Activated CD4-positive, CD25-positive, alpha-beta regulatory T cell treated with anti-CD3 and anti-CD28 coated beads, Interleukin-2, amount 50 U/mL, for 16 hours (primary cell): ENCODE results near the gene ARHGAP32.
"Not testable (repeated sequence)": the region's sequence is repeated elsewhere in the genome, so short reads cannot be mapped to it uniquely, and the experiment has no call there.

ENCODE experiments used
- DNase-seq: peaks from one replicate; pipeline ENCODE4 v3.0.0-alpha.2; 2020; ENCODE audit warnings: low read depth, low spot score

ARHGAP32 gene

DNA sequence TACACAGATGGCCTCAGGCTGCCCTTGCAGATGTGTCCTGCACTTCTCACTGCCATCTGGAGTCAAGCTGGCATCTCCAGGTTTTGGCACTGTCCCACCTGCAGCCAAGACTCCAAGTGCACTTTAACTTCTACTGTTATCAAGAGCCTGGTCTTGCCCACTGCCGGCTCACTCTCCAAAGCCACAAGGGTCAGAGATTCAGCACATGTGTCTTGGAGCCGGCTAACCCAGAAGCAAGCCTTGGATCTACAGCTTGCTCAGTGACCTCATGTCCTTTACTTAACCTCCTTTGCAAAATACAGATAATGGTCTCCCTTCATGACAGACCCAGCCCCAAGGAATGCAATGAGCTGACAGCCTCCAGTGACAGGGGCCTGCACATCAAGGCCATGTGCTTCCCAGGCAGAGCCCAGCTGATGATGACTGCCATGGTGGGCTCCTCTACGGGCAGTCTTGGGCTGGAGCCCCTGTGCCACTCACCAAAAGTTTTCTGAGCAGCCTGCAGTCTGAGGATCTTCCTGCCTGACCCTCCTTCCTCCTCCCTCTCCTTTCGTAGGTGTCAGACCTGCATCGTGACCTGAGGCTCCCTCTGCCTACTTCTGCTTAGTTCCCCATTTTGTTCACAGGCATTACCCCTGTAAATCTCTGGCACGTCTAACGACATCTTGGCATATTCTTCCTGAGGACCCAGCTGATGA lies 258.5 kb downstream of the ARHGAP32 start:
- no peak for DNase-seq

DNA sequence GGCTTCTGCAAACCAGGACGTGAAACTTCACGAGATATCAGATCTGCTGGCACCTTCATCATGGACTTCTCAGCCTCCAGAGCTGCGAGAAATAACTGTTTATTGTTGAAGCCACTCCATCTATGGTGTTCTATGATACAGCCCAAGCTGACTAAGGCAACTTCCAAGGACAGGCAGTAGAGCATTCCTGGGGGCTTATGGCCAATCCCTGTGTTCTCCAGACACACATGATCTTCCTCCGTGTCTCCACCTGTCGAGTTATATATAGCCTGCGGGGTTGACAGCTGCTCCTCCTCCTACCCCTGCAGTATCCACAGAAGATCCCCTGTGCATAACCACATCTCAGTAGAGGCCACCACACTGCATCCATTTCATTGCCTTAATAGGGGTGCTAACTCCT lies 260.5 kb downstream of the ARHGAP32 start:
- DNase-seq: no peak

DNA sequence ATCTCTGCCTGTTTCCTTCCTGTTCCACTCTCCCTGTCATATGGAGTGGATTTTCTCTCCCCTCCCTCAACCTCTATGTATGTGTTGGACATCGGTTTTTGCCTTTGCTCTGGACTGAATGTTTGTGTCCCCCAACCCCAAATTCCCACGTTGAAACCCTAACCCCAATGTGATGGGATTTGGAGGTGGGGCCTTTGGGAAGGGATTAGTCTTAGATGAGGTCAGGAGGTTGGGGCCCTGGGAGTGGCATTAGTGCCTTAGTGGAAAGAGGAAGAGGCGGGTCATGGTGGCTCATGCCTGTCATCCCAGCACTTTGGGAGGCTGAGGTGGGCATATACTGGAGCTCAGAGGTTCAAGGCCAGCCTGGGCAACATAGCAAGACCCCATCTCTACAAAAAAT lies 261.1 kb downstream of the ARHGAP32 start:
- DNase-seq: no peak

DNA sequence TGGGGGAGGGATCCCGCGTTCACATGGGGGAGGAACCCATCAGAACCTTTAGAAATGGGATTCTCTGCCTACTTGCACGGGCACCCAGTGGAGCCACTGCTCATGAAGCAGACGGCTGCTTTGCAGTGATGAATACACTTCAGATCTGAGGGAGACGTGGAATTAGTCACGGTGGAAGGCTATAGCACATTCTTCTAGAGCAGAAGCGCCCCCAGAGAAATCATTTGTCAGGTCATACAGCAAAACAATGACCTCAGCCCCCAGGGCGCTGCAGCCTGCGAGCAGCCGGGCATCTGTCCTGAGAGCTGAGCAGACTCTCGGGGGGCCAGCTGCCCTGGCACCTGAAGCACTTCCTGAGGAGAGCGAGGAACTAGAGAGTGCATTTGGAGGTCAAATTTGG lies 262.1 kb downstream of the ARHGAP32 start:
- DNase-seq: no peak

DNA sequence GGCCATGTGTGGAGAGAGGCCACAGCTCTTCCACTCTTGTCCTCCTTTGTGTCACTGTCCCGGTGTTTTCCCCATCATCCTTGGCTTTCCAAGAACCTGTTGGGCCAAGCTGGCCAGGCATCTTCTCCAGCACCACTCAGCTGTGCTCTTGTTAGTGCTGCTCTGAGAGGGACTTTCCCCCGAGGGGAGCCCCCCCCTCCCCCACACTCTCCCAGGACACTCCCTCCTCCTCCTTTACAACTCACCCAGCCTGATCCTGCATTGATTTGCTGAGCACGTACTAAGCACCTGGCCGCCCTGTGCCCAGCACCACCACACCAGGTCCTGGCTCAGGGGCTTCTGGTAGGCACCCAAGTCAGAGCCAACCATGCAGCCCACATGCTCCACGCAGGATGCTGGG lies 262.7 kb downstream of the ARHGAP32 start:
- DNase-seq: no peak

DNA sequence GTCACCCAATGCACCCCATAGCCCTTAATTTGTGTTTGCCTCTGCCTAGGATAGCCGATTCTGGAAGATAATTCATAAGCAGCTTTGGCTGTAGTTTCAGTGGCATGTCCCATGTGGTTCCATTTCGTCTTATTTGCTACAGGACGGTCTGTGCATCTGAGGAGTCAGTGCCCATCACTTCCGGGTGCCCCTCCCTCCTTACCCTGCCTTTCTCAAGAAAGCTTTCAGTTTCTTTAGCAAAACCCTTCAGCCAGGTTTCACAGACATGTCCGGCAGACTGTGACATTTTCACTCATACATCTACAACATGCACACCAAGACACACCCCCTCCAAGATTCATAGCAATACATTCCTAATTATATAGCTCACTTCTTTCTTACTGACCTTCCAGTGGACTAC lies 263.7 kb downstream of the ARHGAP32 start:
- DNase-seq: no peak

DNA sequence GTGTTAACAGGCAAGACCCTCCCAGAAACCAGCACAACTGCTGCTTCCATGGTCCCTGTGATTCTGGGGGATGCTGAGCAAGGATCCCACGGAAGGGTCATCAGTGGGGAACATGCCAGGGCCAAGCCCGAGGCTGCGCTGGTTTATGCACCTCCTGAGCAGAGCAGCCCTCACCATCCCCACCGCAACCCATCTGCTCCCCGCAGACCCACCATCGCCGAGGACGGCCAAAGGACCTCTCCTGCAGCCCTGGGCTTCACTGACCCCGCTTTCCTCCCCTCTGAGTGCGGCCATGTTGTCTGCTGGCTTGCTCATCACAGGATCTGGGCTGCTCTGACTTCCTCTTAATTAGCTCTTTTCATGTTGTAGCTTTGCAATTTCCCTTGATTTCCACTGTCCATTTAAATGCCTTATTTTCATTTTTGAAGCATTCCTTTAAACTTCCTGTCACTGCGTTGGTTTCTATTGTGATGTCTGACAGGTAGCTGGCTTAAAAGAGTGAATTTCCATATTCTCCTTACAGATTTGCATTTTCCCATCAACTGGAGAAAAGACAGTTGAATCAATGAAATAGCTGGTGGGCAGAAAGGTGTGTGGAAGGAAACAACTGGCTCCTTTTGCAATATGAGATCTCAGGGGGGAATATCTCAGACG lies 264.3 kb downstream of the ARHGAP32 start:
- no peak for DNase-seq

DNA sequence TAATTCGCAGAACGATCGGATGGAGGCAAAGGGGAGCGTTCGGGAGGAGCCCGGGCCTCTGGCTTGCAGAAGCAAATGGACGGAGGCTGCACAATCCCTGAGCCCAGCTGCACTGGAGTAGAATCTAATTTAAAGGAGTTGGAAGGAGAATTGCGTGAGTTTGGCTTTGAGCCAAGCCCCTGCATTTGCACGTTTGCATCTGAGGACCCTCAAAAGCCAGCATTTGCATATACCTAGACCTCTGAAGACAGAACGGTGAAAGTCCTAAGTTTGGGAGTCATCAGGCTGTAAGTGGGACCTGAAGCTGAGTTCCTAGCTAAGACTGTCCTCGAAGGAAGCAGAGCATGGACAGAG lies 265.0 kb downstream of the ARHGAP32 start:
- no peak for DNase-seq

DNA sequence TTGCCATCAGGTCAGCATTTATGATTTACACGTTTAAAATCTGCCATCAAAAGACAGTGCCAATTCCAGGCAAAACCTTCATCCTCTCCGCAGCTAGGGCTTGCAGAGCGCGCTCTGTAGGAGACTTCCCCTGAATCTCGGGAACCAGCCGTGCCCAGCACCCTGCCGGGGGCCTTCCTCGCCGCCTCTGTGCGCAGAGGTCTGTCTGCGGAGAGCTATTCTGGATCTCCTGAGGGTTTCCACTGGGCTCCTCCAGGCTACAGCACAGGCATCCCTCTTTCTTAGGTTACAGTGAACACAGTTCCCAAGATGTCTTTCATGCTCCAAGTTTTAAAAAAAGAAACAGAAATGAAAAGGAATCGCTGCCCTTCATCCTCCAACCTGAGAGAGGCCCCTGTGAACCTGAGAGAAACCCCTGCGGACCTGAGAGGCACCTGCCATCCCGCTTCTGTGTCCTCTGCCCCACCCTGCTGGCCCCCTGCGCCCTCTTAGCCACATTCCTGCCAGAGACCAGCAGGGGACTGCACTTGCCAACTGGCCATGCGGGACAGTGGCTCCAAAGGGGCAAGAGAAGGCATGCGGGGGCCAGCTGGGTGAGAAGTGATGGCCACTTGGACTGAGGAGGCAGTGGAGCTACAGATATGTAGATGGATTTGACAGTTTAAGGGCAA lies 265.6 kb downstream of the ARHGAP32 start:
- DNase-seq: no peak

DNA sequence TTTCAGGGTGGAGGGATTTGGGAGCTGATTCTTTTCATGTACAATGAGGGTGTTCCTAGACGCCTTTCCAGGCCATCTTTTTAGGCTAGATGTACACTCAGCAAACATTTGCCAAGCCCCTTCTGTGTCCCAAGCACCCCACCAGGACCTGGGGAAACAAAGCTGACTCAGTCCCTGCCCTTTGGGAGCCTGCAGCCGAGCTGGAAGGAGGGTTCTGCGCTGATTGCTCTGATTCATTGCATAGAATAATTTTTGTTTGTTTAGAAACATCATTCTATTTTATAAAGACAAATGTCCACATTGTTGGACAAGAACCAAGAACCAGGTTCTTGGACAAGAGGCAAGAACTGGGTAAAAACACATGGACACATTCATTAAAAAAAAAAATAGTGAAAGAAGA lies 266.1 kb downstream of the ARHGAP32 start:
- no peak for DNase-seq

DNA sequence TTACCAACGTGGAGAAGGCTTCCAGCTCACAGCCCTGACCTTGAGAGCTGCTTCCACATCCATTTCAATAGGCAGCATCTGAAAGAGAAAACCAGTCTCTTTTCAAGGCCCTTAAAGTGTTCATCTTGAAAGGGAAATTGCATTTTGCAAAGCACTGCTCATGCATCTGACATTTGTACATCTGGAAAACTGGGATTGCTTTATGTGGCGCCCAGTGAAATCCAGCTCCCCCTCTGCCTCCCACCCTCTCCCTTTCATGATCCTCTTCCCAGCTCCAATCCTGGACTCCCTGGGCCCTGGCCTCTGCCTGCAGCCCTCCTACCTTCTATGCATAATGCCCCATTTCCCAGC lies 266.9 kb downstream of the ARHGAP32 start:
- no peak for DNase-seq

DNA sequence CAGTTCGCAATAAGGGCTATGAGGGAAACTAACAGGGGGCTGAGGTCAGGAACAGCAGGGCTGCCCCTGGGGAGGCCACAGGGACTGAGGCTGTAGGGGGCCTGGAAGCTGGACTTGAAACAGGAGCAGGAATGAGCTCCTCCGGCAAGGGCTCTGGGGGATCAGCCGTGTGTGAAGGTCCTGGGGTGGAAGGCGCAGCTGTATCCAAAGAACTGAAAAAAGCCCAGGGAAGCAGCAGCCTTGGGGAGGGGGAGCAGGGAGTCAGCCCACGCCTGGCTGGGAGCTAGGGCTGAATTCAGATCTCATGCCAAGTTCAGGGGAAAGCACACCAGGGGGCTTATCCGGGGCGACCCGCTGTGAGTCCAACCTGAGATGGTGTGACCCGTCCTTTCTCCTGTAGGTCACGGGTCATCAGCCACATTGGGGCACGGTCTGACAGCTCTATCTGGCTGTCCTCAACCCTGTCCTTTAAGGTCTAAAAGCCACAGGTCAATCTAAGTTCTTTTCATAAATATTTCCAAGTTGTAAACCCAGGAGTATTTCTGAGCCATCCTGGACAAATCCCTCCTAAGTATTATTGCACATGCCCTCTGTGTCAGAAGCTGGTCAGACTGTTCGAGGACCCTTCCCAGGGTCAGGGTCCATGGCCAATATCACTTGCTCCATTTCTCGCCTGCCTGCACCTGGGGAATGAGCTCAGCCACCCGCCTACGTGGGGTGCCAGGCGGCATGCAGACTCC lies 267.4 kb downstream of the ARHGAP32 start:
- DNase-seq: no peak

DNA sequence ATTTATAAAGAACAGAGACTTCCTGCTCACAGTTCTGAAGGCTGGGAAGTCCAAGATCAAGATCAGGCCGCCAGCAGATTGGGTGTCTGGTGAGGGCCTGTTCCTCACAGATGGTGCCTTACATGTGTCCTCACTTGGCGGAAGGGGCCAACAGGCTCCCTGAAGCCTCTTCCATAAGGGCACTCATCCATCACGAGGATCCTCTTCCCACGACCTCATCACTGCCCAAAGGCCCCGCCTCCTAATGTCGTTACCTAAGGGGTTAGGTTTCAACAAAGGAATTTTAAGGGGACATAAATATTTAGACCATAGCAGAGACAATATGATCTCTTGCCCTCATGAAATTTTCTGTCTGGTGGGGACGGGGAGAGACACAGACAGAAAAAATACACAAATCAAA lies 268.0 kb downstream of the ARHGAP32 start:
- no peak for DNase-seq

DNA sequence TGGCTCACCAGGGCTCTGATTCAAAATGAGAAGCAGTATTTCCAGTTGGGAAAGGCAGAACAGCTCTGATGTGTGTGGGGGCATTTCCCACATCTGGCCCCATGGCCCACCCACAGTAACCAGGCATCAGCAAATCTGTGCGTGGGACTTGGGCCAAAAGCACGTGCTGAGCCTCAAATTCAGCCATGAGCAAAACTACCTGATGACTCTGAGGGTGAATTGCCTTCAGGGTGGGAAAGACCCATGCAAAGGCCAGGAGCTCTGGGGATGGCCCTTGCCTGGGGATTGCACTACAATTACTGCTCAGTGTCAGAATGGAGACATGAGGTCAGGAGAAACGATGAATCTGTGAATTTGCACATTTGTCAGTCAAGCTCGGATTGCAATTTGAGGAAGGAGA lies 270.3 kb downstream of the ARHGAP32 start:
- DNase-seq: no peak

DNA sequence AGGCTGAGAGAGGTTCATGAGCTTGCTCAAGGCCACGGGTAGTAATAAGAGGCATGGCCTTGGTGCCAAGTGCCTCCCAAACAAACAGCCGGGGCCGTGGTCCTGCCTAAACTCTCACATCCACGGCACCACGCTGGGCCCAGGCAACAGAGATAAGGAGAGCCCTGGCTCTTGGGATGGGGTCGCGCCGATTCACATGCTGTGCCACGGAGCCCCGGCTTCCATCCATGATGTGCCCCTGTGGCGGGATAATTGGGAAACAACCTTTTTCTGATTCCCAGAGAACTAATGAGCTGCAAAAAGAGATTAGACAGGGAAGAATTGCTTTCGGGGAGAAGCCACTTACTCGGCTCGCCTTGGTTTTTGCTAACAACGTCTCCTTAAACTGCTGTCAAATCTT lies 271.5 kb downstream of the ARHGAP32 start:
- no peak for DNase-seq

DNA sequence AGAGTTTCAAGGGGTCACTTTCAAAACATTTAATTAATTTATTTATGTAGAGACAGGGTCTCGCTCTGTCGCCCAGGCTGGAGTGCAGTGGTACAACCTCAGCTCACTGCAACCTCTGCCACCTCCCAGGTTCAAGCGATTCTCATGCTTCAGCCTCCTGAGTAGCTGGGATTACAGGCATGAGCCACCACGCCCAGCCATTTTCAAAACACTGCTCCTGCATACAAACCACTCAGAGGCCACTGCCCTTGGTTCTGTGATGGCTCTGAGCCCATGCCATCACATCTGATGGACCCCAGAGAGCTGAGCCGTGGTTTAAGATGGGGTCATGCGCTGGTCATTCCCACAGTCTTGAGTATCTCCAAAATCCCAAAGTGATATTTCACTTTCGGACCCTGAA lies 272.5 kb downstream of the ARHGAP32 start:
- DNase-seq: not testable (repeated sequence)

DNA sequence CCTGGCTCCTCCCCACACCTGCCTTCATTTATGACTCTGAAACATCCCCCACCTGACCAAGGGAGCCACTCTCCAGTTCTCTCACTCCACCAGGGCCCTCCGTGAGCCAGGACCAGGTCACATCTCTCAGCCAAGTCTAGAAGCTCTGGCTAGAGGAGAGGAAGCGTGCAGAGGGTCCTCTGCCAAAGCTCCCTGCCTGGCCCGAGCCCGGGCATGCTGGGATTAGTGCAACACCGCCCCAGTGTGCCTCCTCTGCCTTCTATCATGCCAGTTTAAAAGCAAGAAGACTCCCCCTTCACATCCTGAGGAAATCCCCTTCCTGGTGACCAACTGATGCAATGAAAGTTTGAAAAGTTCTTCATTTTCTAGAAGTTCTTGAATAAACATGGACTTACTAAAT lies 272.9 kb downstream of the ARHGAP32 start:
- no peak for DNase-seq

DNA sequence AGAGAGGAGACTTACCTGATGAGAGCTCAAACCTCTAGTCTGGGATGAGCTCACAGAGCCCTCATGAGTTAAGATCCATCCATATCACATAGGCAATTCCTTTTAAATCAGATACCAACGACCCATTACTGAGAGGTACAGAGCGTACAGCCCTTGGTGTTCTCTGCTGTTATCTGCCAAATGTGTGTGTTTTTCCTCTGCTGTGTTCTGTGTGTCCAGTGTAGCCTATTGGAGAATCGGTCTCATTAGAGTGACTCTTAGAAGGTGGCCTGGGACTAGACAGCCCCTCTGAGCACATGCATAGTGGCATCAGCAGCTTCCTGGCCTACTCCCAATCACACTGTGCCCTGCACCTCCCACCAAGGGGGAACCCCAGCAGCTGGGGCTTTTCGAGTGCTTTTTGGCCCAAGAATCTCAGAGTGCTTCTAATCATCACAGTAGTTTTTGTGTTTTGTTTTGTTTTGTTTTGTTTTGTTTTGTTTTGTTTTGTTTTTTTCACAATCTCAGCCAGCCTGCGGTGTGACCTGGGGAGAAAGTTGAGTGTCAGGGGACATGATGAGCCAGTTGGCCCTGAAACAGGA lies 274.9 kb downstream of the ARHGAP32 start:
- DNase-seq: no peak

DNA sequence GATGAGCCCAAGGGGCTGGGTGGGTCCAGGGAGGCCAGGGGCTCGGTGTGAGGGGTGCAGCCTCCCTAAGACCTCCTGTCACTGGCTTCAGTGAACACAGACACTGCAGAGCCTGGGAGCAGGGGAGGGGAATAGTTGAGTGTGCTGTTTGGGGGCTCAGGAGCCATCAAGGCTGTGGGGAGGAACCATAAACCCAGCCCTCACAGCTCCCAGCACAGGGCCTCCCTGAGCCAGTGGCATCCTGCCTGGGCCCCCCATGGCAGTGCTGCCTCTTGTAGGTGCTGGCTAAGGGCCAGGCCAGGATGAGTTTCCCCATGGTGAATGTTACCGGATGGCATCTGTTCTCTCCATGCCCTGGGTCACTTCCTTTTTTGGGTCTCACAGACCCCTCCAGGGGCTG lies 275.4 kb downstream of the ARHGAP32 start:
- no peak for DNase-seq

DNA sequence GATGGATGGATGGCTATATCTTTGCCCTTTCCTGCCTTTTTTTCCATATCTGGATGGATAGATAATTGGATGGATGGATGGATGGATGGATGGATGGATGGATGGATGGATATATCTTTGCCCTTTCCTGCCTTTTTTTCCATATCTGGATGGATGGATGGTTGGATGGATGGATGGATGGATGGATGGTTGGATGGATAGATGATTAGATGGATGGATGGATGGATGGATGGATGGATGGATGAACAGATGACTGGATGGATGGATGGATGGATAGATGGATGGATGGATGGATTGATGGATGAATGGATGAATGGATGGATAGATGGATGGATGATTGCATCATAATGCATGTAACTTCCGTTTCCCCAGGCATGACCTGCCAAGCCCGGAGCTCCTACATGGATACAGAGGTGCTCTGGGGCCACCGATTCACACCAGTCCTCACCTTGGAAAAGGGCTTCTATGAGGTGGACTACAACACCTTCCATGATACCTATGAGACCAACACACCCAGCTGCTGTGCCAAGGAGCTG lies 276.0 kb downstream of the ARHGAP32 start:
- DNase-seq: no peak

DNA sequence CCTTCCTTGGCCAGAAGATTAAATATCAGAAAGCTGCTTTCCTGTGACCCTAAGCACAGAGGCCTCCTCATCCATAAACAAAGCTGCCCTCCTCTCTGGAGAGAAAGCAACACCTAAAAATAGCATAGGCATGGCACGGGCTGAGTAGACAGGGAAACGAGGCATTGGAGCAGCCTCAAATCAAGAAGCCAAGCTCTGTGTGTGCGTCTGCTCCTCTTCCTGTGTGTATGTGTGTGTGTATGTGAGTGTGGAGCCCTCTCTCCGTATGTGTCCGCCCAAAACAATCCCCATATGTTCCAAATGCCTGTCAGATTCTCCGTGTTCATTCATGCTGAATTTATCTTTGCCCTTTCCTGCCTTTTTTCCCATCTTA lies 277.0 kb downstream of the ARHGAP32 start:
- no peak for DNase-seq
